Bronchial epithelial cell (primary cell): ENCODE data around the gene CNTNAP2. TPM values are rescaled to one million over a fixed set of nuclear protein-coding genes. Genes with fewer than 3 reads are reported as not detected.

ENCODE experiments used
- DNase-seq: peaks from one replicate; pipeline ENCODE4 v3.0.0-alpha.2; 2010; ENCODE audit warnings: low read depth
- FAIRE-seq: peaks from 2 replicates; lab custom pipeline; 2011; peaks lifted over from hg19 to GRCh38; lab: Jason Lieb, UNC
- H3K27me3 ChIP-seq: 2 replicates; pipeline ENCODE4 v1.5.1; 2011; ENCODE audit warnings: low read length; ENCODE audit not compliant: control insufficient read depth, insufficient read depth
- H3K36me3 ChIP-seq: 2 replicates; pipeline ENCODE4 v1.5.1; 2011; ENCODE audit warnings: low read length; ENCODE audit not compliant: control insufficient read depth, insufficient read depth
- H3K4me3 ChIP-seq: 2 replicates; pipeline ENCODE4 v1.5.1; 2011; ENCODE audit warnings: mild to moderate bottlenecking, low read depth, low read length, control low read depth
- CTCF ChIP-seq: IDR thresholded peaks from 2 replicates; pipeline ENCODE4 v1.5.1; 2011; ENCODE audit warnings: mild to moderate bottlenecking, moderate library complexity, low read length, control low read depth, inconsistent platforms; ENCODE audit not compliant: insufficient read depth, severe bottlenecking
- total RNA-seq: library from RNA; depleted of rRNA; stranded (reverse); fragments of >200 nt; gene quantifications from 2 replicates; pipeline ENCODE4 v1.2.1, GENCODE V29; 2014

Gene CNTNAP2
- total RNA-seq, 1 donor from 2014 or later: 0.26 TPM

DNA sequence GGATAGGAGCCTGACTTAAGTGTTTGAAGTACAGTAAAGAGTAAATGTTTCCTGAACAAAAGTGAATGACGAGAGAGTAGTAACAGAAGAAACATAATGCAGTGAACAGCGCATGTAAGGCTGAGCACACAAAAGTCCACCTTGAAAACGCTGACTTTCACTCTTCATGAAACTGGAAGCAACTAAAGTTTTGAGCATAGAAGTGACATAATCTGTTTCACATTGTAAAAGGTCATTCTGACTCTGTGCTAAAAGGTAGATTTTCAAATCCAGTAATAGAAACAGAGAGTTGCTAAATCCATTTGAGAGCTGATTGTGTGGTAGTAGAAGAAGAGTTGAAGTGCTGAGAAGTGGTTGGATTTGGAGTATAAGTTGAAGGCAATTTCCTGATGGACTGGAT lies 1037.0 kb downstream of the CNTNAP2 start:
- no peak for TF ChIP-seq CTCF
- DNase-seq: no peak
- no peak for FAIRE-seq
- Histone ChIP-seq H3K27me3 (no peaks in the 10 kb centered on the region), H3K4me3 (no peak overlapping the region), H3K36me3 (no peaks in the 10 kb centered on the region)

DNA sequence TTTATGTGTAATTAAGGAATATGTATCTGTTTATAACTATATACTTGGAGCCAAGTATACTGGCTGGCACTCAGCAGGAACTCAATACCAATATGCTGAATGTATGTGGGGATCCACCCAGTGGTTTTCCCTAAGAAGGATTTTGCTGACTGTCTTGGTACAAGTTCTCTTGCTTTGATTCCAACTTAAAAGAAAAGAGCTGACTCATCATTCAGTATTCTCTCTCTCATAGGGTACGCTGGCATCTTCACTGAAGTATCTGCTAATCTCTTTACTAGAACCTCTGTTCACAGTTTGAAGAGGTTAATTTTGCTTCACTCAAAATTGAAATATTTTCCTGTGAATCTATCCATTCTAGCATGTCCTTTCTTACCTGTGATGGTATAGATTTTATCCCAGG lies 1044.8 kb downstream of the CNTNAP2 start:
- no peaks in the 10 kb centered on the region for H3K36me3 ChIP-seq
- no peak overlapping the region for H3K4me3 ChIP-seq
- no peak for DNase-seq
- no peak for FAIRE-seq
- no peaks in the 10 kb centered on the region for H3K27me3 ChIP-seq
- TF ChIP-seq CTCF: no peak

- DNase-seq (no peak), FAIRE-seq (no peak)
- Histone ChIP-seq H3K27me3 (no peaks in the 10 kb centered on the region), H3K36me3 (no peaks in the 10 kb centered on the region), H3K4me3 (no peak overlapping the region)
- no peak for TF ChIP-seq CTCF
Observed at GRCh38 chr7:147170341-147171012, 1053.9 kb downstream of the CNTNAP2 start.

- no peaks in the 10 kb centered on the region for H3K36me3 ChIP-seq
- DNase-seq (no peak), FAIRE-seq (no peak)
- no peaks in the 10 kb centered on the region for H3K27me3 ChIP-seq
- no peak for TF ChIP-seq CTCF
- H3K4me3 ChIP-seq: no peak overlapping the region
Observed at GRCh38 chr7:147171013-147171391, 1054.4 kb downstream of the CNTNAP2 start.

DNA sequence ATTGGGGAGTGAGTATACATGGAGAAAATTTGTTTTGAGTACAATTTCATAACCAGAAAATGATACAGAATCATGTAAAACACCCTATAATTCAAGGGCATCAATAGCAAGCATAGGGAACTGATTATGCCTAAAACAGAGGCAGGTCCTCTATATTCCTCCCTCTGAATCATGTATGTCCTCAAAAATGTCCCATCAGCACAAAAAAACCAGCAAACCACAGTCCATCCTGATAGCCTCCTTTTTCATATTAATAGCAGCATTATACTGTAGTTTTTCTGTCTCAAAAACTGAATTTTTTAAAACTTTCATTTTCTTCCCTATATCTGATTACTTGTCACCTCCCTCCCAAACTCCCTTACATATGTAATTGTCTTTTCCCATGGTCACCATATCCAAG lies 1057.3 kb downstream of the CNTNAP2 start:
- DNase-seq (no peak), FAIRE-seq (no peak)
- H3K36me3 ChIP-seq: no peaks in the 10 kb centered on the region
- no peaks in the 10 kb centered on the region for H3K27me3 ChIP-seq
- TF ChIP-seq CTCF: no peak
- no peak overlapping the region for H3K4me3 ChIP-seq

- Histone ChIP-seq H3K27me3 (no peaks in the 10 kb centered on the region), H3K4me3 (no peak overlapping the region), H3K36me3 (no peaks in the 10 kb centered on the region)
- no peak for TF ChIP-seq CTCF
- no peak for FAIRE-seq
- DNase-seq: no peak
Observed at GRCh38 chr7:147182874-147183273, 1066.3 kb downstream of the CNTNAP2 start.
